Stimulated activated effector memory CD8-positive, alpha-beta T cell treated with anti-CD3 and anti-CD28 coated beads, Interleukin-12 subunit alpha, Interleukin-12 subunit beta, amount 100 ng/mL, for 72 hours (primary cell): ENCODE results near the gene ALOX5.

Source experiments
- ATAC-seq: fragments of 150-1000 bp; cut with Tn5 transposase; 2 replicates; pipeline ENCODE4 v1.10.0; 2021
- DNase-seq, 2 donors: peaks; one replicate each; pipeline ENCODE4 v3.0.0; 2021 to 2022; ENCODE audit warnings: low spot score in 2 of 2
- H3K27ac Mint-ChIP-seq: one replicate; pipeline ENCODE4 v1.8.0; 2022; ENCODE audit warnings: mild to moderate bottlenecking, mixed read lengths
- H3K36me3 Mint-ChIP-seq: one replicate; pipeline ENCODE4 v1.8.0; 2022; ENCODE audit warnings: mild to moderate bottlenecking, mixed read lengths
- H3K4me1 Mint-ChIP-seq: one replicate; pipeline ENCODE4 v1.8.0; 2022; ENCODE audit warnings: mixed read lengths
- H3K4me3 Mint-ChIP-seq: one replicate; pipeline ENCODE4 v1.8.0; 2022; ENCODE audit warnings: mild to moderate bottlenecking, mixed read lengths
- H3K9me3 Mint-ChIP-seq: one replicate; pipeline ENCODE4 v1.8.0; 2022; ENCODE audit warnings: mixed read lengths

The ALOX5 gene

GRCh38 chr10:45452743-45453452, 78.9 kb downstream of the ALOX5 start:
- no peak overlapping the region for H3K4me3 Mint-ChIP-seq
- ATAC-seq (peak; percentile 34), DNase-seq (no peak)
- H3K27ac Mint-ChIP-seq: no peak overlapping the region
- H3K9me3 Mint-ChIP-seq: no peaks in the 10 kb centered on the region
- H3K4me1 Mint-ChIP-seq: peaks cover 21% of the 10 kb centered on the region
- peaks cover 8% of the 10 kb centered on the region for H3K36me3 Mint-ChIP-seq

GRCh38 chr10:45453639-45454255, 79.7 kb downstream of the ALOX5 start:
- H3K9me3 Mint-ChIP-seq: no peaks in the 10 kb centered on the region
- ATAC-seq (peak; percentile 21), DNase-seq (no peak)
- H3K4me3 Mint-ChIP-seq: no peak overlapping the region
- H3K36me3 Mint-ChIP-seq: peaks cover 17% of the 10 kb centered on the region
- peak overlapping the region; percentile 88 for H3K27ac Mint-ChIP-seq
- peaks cover 21% of the 10 kb centered on the region for H3K4me1 Mint-ChIP-seq

GRCh38 chr10:45454262-45454661, 80.2 kb downstream of the ALOX5 start:
- ATAC-seq (no peak), DNase-seq (no peak)
- Mint-ChIP-seq H3K27ac (peak overlapping the region; percentile 88), H3K4me3 (no peak overlapping the region), H3K36me3 (peaks cover 22% of the 10 kb centered on the region), H3K4me1 (peaks cover 21% of the 10 kb centered on the region), H3K9me3 (no peaks in the 10 kb centered on the region)

GRCh38 chr10:45454859-45455258, 80.8 kb downstream of the ALOX5 start:
- peaks cover 21% of the 10 kb centered on the region for H3K4me1 Mint-ChIP-seq
- peaks cover 22% of the 10 kb centered on the region for H3K36me3 Mint-ChIP-seq
- ATAC-seq (no peak), DNase-seq (no peak)
- peak overlapping the region; percentile 88 for H3K27ac Mint-ChIP-seq
- no peak overlapping the region for H3K4me3 Mint-ChIP-seq
- no peaks in the 10 kb centered on the region for H3K9me3 Mint-ChIP-seq

- no peak for DNase-seq
- Mint-ChIP-seq H3K9me3 (no peaks in the 10 kb centered on the region), H3K36me3 (peaks cover 27% of the 10 kb centered on the region), H3K4me1 (peaks cover 25% of the 10 kb centered on the region), H3K27ac (peak overlapping the region; percentile 88), H3K4me3 (no peak overlapping the region)
- ATAC-seq: no peak
Measured at GRCh38 chr10:45456233-45456632, 82.2 kb downstream of the ALOX5 start.

GRCh38 chr10:45456822-45457221, 82.8 kb downstream of the ALOX5 start:
- Mint-ChIP-seq H3K36me3 (peaks cover 27% of the 10 kb centered on the region), H3K27ac (no peak overlapping the region), H3K4me3 (no peak overlapping the region), H3K4me1 (peaks cover 27% of the 10 kb centered on the region), H3K9me3 (no peaks in the 10 kb centered on the region)
- ATAC-seq (no peak), DNase-seq (no peak)

- H3K9me3 Mint-ChIP-seq: no peaks in the 10 kb centered on the region
- DNase-seq (no peak), ATAC-seq (no peak)
- H3K36me3 Mint-ChIP-seq: peaks cover 27% of the 10 kb centered on the region
- H3K4me3 Mint-ChIP-seq: no peak overlapping the region
- H3K27ac Mint-ChIP-seq: no peak overlapping the region
- peaks cover 27% of the 10 kb centered on the region for H3K4me1 Mint-ChIP-seq
Measured at GRCh38 chr10:45457487-45457886, 83.5 kb downstream of the ALOX5 start.

- Mint-ChIP-seq H3K4me3 (no peak overlapping the region), H3K9me3 (no peaks in the 10 kb centered on the region), H3K36me3 (peaks cover 27% of the 10 kb centered on the region), H3K27ac (peak overlapping the region; percentile 3), H3K4me1 (peaks cover 20% of the 10 kb centered on the region)
- DNase-seq: no peak
- no peak for ATAC-seq
Measured at GRCh38 chr10:45460235-45460878, 86.3 kb downstream of the ALOX5 start.

- Mint-ChIP-seq H3K4me3 (no peak overlapping the region), H3K36me3 (peaks cover 27% of the 10 kb centered on the region), H3K27ac (peak overlapping the region; percentile 26), H3K4me1 (peaks cover 21% of the 10 kb centered on the region), H3K9me3 (no peaks in the 10 kb centered on the region)
- ATAC-seq (no peak), DNase-seq (no peak)
Measured at GRCh38 chr10:45461034-45461433, 87.0 kb downstream of the ALOX5 start.

GRCh38 chr10:45463244-45464116, 89.5 kb downstream of the ALOX5 start:
- no peak for DNase-seq
- no peak for ATAC-seq
- H3K36me3 Mint-ChIP-seq: peaks cover 13% of the 10 kb centered on the region
- H3K4me1 Mint-ChIP-seq: peaks cover 33% of the 10 kb centered on the region
- H3K27ac Mint-ChIP-seq: no peak overlapping the region
- H3K4me3 Mint-ChIP-seq: no peak overlapping the region
- no peaks in the 10 kb centered on the region for H3K9me3 Mint-ChIP-seq

GRCh38 chr10:45464958-45465567, 91.0 kb downstream of the ALOX5 start:
- Mint-ChIP-seq H3K9me3 (no peaks in the 10 kb centered on the region), H3K27ac (peak overlapping the region; percentile 58), H3K36me3 (peaks cover 3% of the 10 kb centered on the region), H3K4me3 (no peak overlapping the region), H3K4me1 (peaks cover 42% of the 10 kb centered on the region)
- ATAC-seq (peak; percentile 94), DNase-seq (peak; percentile 69 to 85)

GRCh38 chr10:45466784-45467183, 92.8 kb downstream of the ALOX5 start:
- DNase-seq (no peak), ATAC-seq (no peak)
- H3K4me3 Mint-ChIP-seq: no peak overlapping the region
- H3K9me3 Mint-ChIP-seq: no peaks in the 10 kb centered on the region
- no peaks in the 10 kb centered on the region for H3K36me3 Mint-ChIP-seq
- peaks cover 52% of the 10 kb centered on the region for H3K4me1 Mint-ChIP-seq
- peak overlapping the region; percentile 80 for H3K27ac Mint-ChIP-seq

- no peaks in the 10 kb centered on the region for H3K36me3 Mint-ChIP-seq
- ATAC-seq: no peak
- no peak for DNase-seq
- H3K27ac Mint-ChIP-seq: no peak overlapping the region
- H3K4me3 Mint-ChIP-seq: no peak overlapping the region
- H3K4me1 Mint-ChIP-seq: peaks cover 57% of the 10 kb centered on the region
- no peaks in the 10 kb centered on the region for H3K9me3 Mint-ChIP-seq
Measured at GRCh38 chr10:45468079-45468478, 94.1 kb downstream of the ALOX5 start.

- Mint-ChIP-seq H3K36me3 (no peaks in the 10 kb centered on the region), H3K9me3 (no peaks in the 10 kb centered on the region), H3K4me1 (peaks cover 49% of the 10 kb centered on the region), H3K4me3 (peak overlapping the region; percentile 40), H3K27ac (peak overlapping the region; percentile 84)
- DNase-seq: peak in 1 of 2 donors; percentile 55
- peak; percentile 95 for ATAC-seq
Measured at GRCh38 chr10:45470098-45471012, 96.3 kb downstream of the ALOX5 start.
